Neural progenitor cell (in vitro differentiated cells): Measurements from ENCODE around the gene IPO4. TPM values are rescaled to one million over a fixed set of nuclear protein-coding genes. Genes with fewer than 3 reads are reported as not detected.

Experiments used
- DNase-seq: peaks from one replicate; pipeline ENCODE4 v3.0.0-alpha.2; 2016; ENCODE audit warnings: low spot score
- H2AFZ ChIP-seq: fragments of 200-600 bp; sonication (generic); replicated peaks from 2 replicates; pipeline ENCODE4 v1.6.1; 2016; ENCODE audit warnings: antibody characterized with exemption
- H3F3A ChIP-seq: fragments of 200-600 bp; sonication (generic); 2 replicates; pipeline ENCODE4 v1.6.1; 2016; ENCODE audit warnings: antibody characterized with exemption, low read depth
- H3K27ac ChIP-seq: fragments of 200-600 bp; sonication (generic); 2 replicates; pipeline ENCODE4 v1.5.1; 2016; ENCODE audit warnings: mild to moderate bottlenecking
- H3K27me3 ChIP-seq: fragments of 200-600 bp; sonication (generic); 2 replicates; pipeline ENCODE4 v1.6.1; 2016; ENCODE audit warnings: mild to moderate bottlenecking, moderate library complexity
- H3K36me3 ChIP-seq: fragments of 200-600 bp; sonication (generic); 2 replicates; pipeline ENCODE4 v1.5.1; 2016
- H3K4me1 ChIP-seq: fragments of 200-600 bp; sonication (generic); 2 replicates; pipeline ENCODE4 v1.6.1; 2016; ENCODE audit warnings: mixed run types
- H3K4me2 ChIP-seq: fragments of 200-600 bp; sonication (generic); 2 replicates; pipeline ENCODE4 v1.6.1; 2016
- H3K4me3 ChIP-seq: fragments of 200-600 bp; sonication (generic); 2 replicates; pipeline ENCODE4 v1.5.1; 2016
- H3K79me2 ChIP-seq: fragments of 200-600 bp; sonication (generic); 2 replicates; pipeline ENCODE4 v1.6.1; 2016; ENCODE audit warnings: low read depth
- H3K9ac ChIP-seq: fragments of 200-600 bp; sonication (generic); 2 replicates; pipeline ENCODE4 v1.6.1; 2016
- H3K9me3 ChIP-seq: fragments of 200-600 bp; sonication (generic); 2 replicates; pipeline ENCODE4 v1.5.1; 2016; ENCODE audit warnings: low read depth
- H4K20me1 ChIP-seq: fragments of 200-600 bp; sonication (generic); 2 replicates; pipeline ENCODE4 v1.6.1; 2016; ENCODE audit warnings: low read depth
- H3K27ac Mint-ChIP-seq: 3 replicates; pipeline ENCODE4 v1.8.0; 2021; ENCODE audit warnings: mixed read lengths
- H3K27me3 Mint-ChIP-seq: 2 replicates; pipeline ENCODE4 v1.8.0; 2022; ENCODE audit warnings: low read depth, mild to moderate bottlenecking, inconsistent platforms, moderate library complexity, mixed read lengths; ENCODE audit not compliant: insufficient read depth
- H3K36me3 Mint-ChIP-seq: 3 replicates; pipeline ENCODE4 v1.8.0; 2021; ENCODE audit warnings: mixed read lengths
- H3K4me1 Mint-ChIP-seq: 3 replicates; pipeline ENCODE4 v1.8.0; 2021; ENCODE audit warnings: mixed read lengths
- H3K4me3 Mint-ChIP-seq: 3 replicates; pipeline ENCODE4 v1.8.0; 2021; ENCODE audit warnings: mild to moderate bottlenecking, moderate library complexity, mixed read lengths
- H3K9me3 Mint-ChIP-seq: 3 replicates; pipeline ENCODE4 v1.8.0; 2020; ENCODE audit warnings: mixed read lengths
- EZH2 ChIP-seq: fragments of 200-600 bp; sonication (generic); IDR thresholded peaks from 2 replicates; pipeline ENCODE4 v1.6.1; 2017; ENCODE audit warnings: antibody characterized with exemption, mild to moderate bottlenecking, moderate library complexity
- EZH2phosphoT487 ChIP-seq: fragments of 200-600 bp; sonication (generic); IDR thresholded peaks from 2 replicates; pipeline ENCODE4 v1.6.1; 2017; ENCODE audit warnings: antibody characterized with exemption
- total RNA-seq: library from RNA; depleted of rRNA; stranded (reverse); fragments of >200 nt; gene quantifications from 2 replicates; pipeline ENCODE4 v1.2.3, GENCODE V29; 2015; ENCODE audit warnings: low replicate concordance
- TF ChIP-seq, protein P1 (sequence below): fragments of 200-600 bp; sonication (generic); IDR thresholded peaks from 2 replicates; pipeline ENCODE4 v1.5.1; 2017; ENCODE audit warnings: antibody characterized with exemption, mild to moderate bottlenecking

IPO4 gene
- total RNA-seq, 1 donor from 2014 or later: 15.9 TPM

- Mint-ChIP-seq H3K36me3 (peaks cover 21% of the 10 kb centered on the region), H3K9me3 (no peaks in the 10 kb centered on the region), H3K4me3 (peak overlapping the region; percentile 43), H3K27ac (no peak overlapping the region), H3K4me1 (peaks cover 31% of the 10 kb centered on the region), H3K27me3 (peaks cover 8% of the 10 kb centered on the region)
- Histone ChIP-seq H3K9me3 (no peaks in the 10 kb centered on the region), H3K9ac (no peak overlapping the region), H3K27me3 (no peaks in the 10 kb centered on the region), H3K36me3 (no peaks in the 10 kb centered on the region), H4K20me1 (peaks cover 3% of the 10 kb centered on the region), H3K4me2 (no peak overlapping the region), H3K4me3 (no peak overlapping the region), H3K27ac (no peak overlapping the region), H3F3A (peaks cover 43% of the 10 kb centered on the region), H3K4me1 (peaks cover 6% of the 10 kb centered on the region), H3K79me2 (peaks cover 15% of the 10 kb centered on the region), H2AFZ (no peak overlapping the region)
- TF ChIP-seq, protein P1, sequence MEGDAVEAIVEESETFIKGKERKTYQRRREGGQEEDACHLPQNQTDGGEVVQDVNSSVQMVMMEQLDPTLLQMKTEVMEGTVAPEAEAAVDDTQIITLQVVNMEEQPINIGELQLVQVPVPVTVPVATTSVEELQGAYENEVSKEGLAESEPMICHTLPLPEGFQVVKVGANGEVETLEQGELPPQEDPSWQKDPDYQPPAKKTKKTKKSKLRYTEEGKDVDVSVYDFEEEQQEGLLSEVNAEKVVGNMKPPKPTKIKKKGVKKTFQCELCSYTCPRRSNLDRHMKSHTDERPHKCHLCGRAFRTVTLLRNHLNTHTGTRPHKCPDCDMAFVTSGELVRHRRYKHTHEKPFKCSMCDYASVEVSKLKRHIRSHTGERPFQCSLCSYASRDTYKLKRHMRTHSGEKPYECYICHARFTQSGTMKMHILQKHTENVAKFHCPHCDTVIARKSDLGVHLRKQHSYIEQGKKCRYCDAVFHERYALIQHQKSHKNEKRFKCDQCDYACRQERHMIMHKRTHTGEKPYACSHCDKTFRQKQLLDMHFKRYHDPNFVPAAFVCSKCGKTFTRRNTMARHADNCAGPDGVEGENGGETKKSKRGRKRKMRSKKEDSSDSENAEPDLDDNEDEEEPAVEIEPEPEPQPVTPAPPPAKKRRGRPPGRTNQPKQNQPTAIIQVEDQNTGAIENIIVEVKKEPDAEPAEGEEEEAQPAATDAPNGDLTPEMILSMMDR: no peak
- TF ChIP-seq EZH2phosphoT487: no peak
- TF ChIP-seq EZH2: no peak
- DNase-seq: no peak
These were observed 4.3 kb upstream of the IPO4 start for GRCh38 chr14:24192933-24193332.

DNA sequence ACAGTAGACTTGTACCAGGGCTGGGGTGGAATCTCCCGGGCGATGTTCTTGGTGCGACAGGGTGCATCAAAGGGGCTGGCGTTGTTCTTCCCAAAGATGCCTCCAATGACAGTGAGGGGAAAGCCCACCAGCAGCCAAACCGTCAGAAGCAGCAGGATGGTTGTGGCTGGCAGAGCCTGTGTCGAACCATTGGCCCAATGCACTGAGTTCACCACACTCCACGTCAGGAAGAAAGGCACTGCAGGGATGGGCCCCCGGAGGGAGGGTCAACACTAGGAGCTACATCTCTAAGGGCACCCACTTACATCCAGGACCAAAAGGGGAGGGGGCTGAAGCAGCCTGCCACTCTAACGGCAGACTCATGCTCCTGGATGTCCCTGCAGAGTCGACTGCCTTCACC is 1.8 kb upstream of the IPO4 start:
- Histone ChIP-seq H3K9ac (no peak overlapping the region), H3K27me3 (no peaks in the 10 kb centered on the region), H3K27ac (no peak overlapping the region), H3K4me3 (no peak overlapping the region), H2AFZ (no peak overlapping the region), H4K20me1 (peaks cover 12% of the 10 kb centered on the region), H3F3A (peaks cover 31% of the 10 kb centered on the region), H3K9me3 (no peaks in the 10 kb centered on the region), H3K4me2 (no peak overlapping the region), H3K36me3 (no peaks in the 10 kb centered on the region), H3K4me1 (peaks cover 6% of the 10 kb centered on the region), H3K79me2 (peaks cover 23% of the 10 kb centered on the region)
- H3K27ac Mint-ChIP-seq: no peak overlapping the region
- H3K36me3 Mint-ChIP-seq: peaks cover 19% of the 10 kb centered on the region
- no peak overlapping the region for H3K4me3 Mint-ChIP-seq
- no peak for DNase-seq
- H3K27me3 Mint-ChIP-seq: peaks cover 3% of the 10 kb centered on the region
- no peaks in the 10 kb centered on the region for H3K9me3 Mint-ChIP-seq
- TF ChIP-seq, protein P1: no peak
- TF ChIP-seq EZH2phosphoT487 (no peak), EZH2 (no peak)
- H3K4me1 Mint-ChIP-seq: peaks cover 30% of the 10 kb centered on the region

DNA sequence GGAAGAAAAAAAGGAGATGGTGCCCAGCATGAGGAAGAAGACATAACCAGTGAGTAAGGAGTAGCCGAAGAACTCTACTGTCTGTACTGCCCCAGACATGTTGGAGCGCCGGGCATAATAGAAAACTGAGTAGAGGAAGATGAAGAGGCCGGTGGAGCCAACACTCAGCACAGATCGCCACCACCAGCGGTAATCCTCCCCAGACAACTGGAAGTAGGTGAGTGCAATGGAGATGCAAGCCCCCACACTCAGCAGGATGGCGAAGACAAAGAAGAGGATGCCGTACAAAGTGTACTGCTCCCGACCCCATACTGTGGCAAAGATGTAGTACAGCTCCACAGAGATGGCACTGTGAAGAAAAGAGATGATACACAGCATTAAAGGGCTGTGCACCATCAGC is 844 bp upstream of the IPO4 start:
- peaks cover 21% of the 10 kb centered on the region for H3F3A ChIP-seq
- Mint-ChIP-seq H3K4me3 (peak overlapping the region; percentile 88), H3K27ac (peak overlapping the region; percentile 76), H3K36me3 (peaks cover 23% of the 10 kb centered on the region), H3K4me1 (peaks cover 25% of the 10 kb centered on the region), H3K27me3 (peaks cover 2% of the 10 kb centered on the region), H3K9me3 (no peaks in the 10 kb centered on the region)
- no peaks in the 10 kb centered on the region for H3K9me3 ChIP-seq
- H4K20me1 ChIP-seq: peaks cover 12% of the 10 kb centered on the region
- H3K4me3 ChIP-seq: peak overlapping the region; percentile 65
- no peaks in the 10 kb centered on the region for H3K36me3 ChIP-seq
- H3K27me3 ChIP-seq: no peaks in the 10 kb centered on the region
- no peak overlapping the region for H3K27ac ChIP-seq
- H3K4me1 ChIP-seq: peaks cover 6% of the 10 kb centered on the region
- no peak for DNase-seq
- peak overlapping the region; percentile 4 for H2AFZ ChIP-seq
- TF ChIP-seq, protein P1: no peak
- no peak for TF ChIP-seq EZH2
- TF ChIP-seq EZH2phosphoT487: no peak
- peak overlapping the region; percentile 87 for H3K4me2 ChIP-seq
- peaks cover 17% of the 10 kb centered on the region for H3K79me2 ChIP-seq
- no peak overlapping the region for H3K9ac ChIP-seq
